Embryonic facial prominence (tissue), 1 donor: ENCODE results near the gene RUNX1.

Experiments
- DNase-seq: peaks from one replicate; pipeline ENCODE4 v3.0.0-alpha.2; 2016; ENCODE audit errors: extremely low spot score

The RUNX1 gene

GRCh38 chr21:34740198-34740597 lies 308.9 kb downstream of the RUNX1 start:
- DNase-seq: no peak
